ENCODE data around the gene CGNL1.
A peak's percentile ranks its signal among the peaks of the same experiment; 100 is the strongest.

The CGNL1 gene

DNA sequence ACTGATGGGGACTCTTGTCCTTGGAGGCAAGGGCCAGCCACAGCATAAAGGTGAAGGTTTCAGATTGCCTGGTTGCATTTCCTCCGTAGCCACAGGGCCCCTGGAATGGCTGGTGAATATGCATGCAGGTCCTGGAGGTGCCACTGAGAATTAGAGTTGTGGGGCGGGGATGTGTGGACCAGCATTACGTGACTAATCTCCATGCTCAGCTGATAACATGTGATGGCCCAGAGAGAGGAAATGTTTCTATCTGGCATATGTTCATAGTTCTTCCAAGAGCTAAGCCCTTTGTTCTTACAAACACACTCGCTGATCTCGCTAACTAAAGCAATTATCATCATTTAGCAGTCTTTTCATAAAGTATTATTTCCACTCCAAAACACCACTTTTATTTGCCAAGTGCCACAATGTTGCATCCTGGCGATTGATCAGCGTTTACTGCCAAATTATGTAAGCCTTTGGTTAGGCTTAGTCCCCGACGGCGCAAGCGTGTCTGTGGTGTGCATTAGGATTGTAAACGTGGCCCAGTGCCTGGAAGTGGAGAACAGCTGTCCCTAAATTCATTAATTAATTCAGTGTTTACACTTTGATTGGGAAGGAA, 55.9 kb downstream of the CGNL1 start:
- Mint-ChIP-seq H3K27ac (no peak overlapping the region), H3K9me3 (no peaks in the 10 kb centered on the region), H3K36me3 (ENCODE audit: low read depth) (no peaks in the 10 kb centered on the region), H3K4me1 (ENCODE audit: low read depth) (no peaks in the 10 kb centered on the region), H3K4me3 (no peak overlapping the region), H3K27me3 (no peaks in the 10 kb centered on the region)
- intact Hi-C loops (cut with micrococcal nuclease), result no loop called here

DNA sequence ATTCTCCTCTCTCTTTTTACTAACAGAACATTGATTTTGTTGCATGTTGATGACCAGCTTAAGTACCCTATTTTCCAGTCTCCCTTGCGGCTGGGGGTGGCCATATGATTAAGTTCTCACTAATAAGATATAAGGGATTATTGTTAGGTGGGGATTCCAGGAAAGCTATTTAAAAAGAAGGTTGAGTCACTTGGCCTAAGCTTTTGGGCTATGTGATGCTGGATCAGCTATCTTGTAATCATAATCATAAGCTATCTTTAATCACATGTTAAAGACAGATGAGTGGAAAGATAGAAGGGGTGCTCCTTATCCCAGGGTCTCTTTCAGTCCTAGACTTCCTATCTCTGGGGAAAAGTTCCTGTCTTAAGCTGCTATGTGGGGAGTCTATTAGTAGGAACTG, 59.9 kb downstream of the CGNL1 start:
- no peak overlapping the region for H3K27ac Mint-ChIP-seq
- H3K9me3 Mint-ChIP-seq, result no peaks in the 10 kb centered on the region
- intact Hi-C loops (cut with micrococcal nuclease), result no loop called here
- H3K4me3 Mint-ChIP-seq, result no peak overlapping the region
- no peaks in the 10 kb centered on the region for H3K4me1 Mint-ChIP-seq (ENCODE audit: low read depth)
- no peaks in the 10 kb centered on the region for H3K27me3 Mint-ChIP-seq
- no peaks in the 10 kb centered on the region for H3K36me3 Mint-ChIP-seq (ENCODE audit: low read depth)

DNA sequence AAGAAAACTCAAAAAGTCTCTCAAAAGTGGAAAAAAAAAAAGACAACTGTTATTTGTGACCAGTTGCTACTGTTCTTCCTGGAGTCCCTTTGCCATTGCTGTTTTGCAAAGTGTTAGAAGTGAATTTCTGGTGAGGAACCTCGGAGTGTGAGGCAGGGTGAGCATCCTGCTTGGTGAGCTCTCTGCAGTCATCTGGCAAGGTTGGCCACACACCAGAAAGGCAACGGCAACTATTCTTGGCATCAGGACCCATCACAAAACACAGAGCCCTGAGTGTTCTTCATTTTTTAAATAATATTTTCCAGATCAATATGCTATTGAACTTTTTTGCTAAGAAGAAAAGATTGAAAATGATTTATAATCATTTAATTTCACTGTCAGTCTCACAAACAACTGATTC, 60.7 kb downstream of the CGNL1 start:
- H3K27ac Mint-ChIP-seq, result no peak overlapping the region
- no peak overlapping the region for H3K4me3 Mint-ChIP-seq
- H3K27me3 Mint-ChIP-seq, result no peaks in the 10 kb centered on the region
- H3K4me1 Mint-ChIP-seq (ENCODE audit: low read depth), result no peaks in the 10 kb centered on the region
- no peaks in the 10 kb centered on the region for H3K36me3 Mint-ChIP-seq (ENCODE audit: low read depth)
- H3K9me3 Mint-ChIP-seq, result no peaks in the 10 kb centered on the region
- intact Hi-C loops (cut with micrococcal nuclease), result no loop called here

GRCh38 chr15:57437564-57437963, 61.3 kb downstream of the CGNL1 start:
- H3K4me1 Mint-ChIP-seq (ENCODE audit: low read depth), result no peaks in the 10 kb centered on the region
- H3K9me3 Mint-ChIP-seq, result no peaks in the 10 kb centered on the region
- intact Hi-C loops (cut with micrococcal nuclease), result no loop called here
- H3K36me3 Mint-ChIP-seq (ENCODE audit: low read depth), result no peaks in the 10 kb centered on the region
- no peak overlapping the region for H3K27ac Mint-ChIP-seq
- no peak overlapping the region for H3K4me3 Mint-ChIP-seq
- H3K27me3 Mint-ChIP-seq, result no peaks in the 10 kb centered on the region

- Mint-ChIP-seq H3K27ac (no peak overlapping the region), H3K36me3 (ENCODE audit: low read depth) (no peaks in the 10 kb centered on the region), H3K4me3 (no peak overlapping the region), H3K9me3 (no peaks in the 10 kb centered on the region), H3K27me3 (no peaks in the 10 kb centered on the region), H3K4me1 (ENCODE audit: low read depth) (no peaks in the 10 kb centered on the region)
- intact Hi-C loops (cut with micrococcal nuclease), result no loop called here
These were observed 61.9 kb downstream of the CGNL1 start for GRCh38 chr15:57438166-57438565.

- Mint-ChIP-seq H3K9me3 (no peaks in the 10 kb centered on the region), H3K4me1 (ENCODE audit: low read depth) (no peaks in the 10 kb centered on the region), H3K4me3 (no peak overlapping the region), H3K27me3 (no peaks in the 10 kb centered on the region), H3K36me3 (ENCODE audit: low read depth) (no peaks in the 10 kb centered on the region), H3K27ac (no peak overlapping the region)
- intact Hi-C loops (cut with micrococcal nuclease), result no loop called here
These were observed 63.1 kb downstream of the CGNL1 start for GRCh38 chr15:57439128-57440027.

GRCh38 chr15:57440167-57440566, 63.9 kb downstream of the CGNL1 start:
- no peaks in the 10 kb centered on the region for H3K4me1 Mint-ChIP-seq (ENCODE audit: low read depth)
- no peak overlapping the region for H3K4me3 Mint-ChIP-seq
- H3K9me3 Mint-ChIP-seq, result no peaks in the 10 kb centered on the region
- H3K27me3 Mint-ChIP-seq, result no peaks in the 10 kb centered on the region
- H3K36me3 Mint-ChIP-seq (ENCODE audit: low read depth), result no peaks in the 10 kb centered on the region
- intact Hi-C loops (cut with micrococcal nuclease), result no loop called here
- H3K27ac Mint-ChIP-seq, result no peak overlapping the region

DNA sequence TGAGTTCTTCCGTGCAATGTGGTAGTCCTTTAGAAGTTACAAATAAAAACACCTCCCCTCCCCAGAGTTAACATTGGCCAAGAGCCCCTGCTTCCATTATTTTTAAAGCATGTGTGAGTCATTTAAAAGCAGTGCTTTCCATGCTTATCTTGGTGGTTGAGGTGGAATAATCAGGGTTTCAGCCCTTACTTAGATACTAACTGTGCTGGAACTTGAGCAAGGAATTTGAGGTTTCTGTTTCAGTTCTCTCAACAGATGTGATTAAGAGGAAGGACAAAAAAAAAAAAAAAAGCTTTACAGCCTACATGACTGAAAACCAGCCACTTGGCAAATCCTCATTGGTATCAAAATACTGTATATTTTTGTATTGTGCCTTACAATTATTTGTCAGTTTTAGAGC, 64.5 kb downstream of the CGNL1 start:
- Mint-ChIP-seq H3K4me3 (no peak overlapping the region), H3K36me3 (ENCODE audit: low read depth) (no peaks in the 10 kb centered on the region), H3K9me3 (no peaks in the 10 kb centered on the region), H3K4me1 (ENCODE audit: low read depth) (no peaks in the 10 kb centered on the region), H3K27me3 (no peaks in the 10 kb centered on the region), H3K27ac (no peak overlapping the region)
- intact Hi-C loops (cut with micrococcal nuclease), result no loop called here

GRCh38 chr15:57442335-57442734, 66.0 kb downstream of the CGNL1 start:
- intact Hi-C loops (cut with micrococcal nuclease), result no loop called here
- no peak overlapping the region for H3K4me3 Mint-ChIP-seq
- H3K27ac Mint-ChIP-seq, result no peak overlapping the region
- no peaks in the 10 kb centered on the region for H3K9me3 Mint-ChIP-seq
- no peaks in the 10 kb centered on the region for H3K36me3 Mint-ChIP-seq (ENCODE audit: low read depth)
- H3K4me1 Mint-ChIP-seq (ENCODE audit: low read depth), result no peaks in the 10 kb centered on the region
- H3K27me3 Mint-ChIP-seq, result no peaks in the 10 kb centered on the region

- H3K36me3 Mint-ChIP-seq (ENCODE audit: low read depth), result no peaks in the 10 kb centered on the region
- H3K27me3 Mint-ChIP-seq, result no peaks in the 10 kb centered on the region
- intact Hi-C loops (cut with micrococcal nuclease), result no loop called here
- H3K9me3 Mint-ChIP-seq, result no peaks in the 10 kb centered on the region
- no peak overlapping the region for H3K27ac Mint-ChIP-seq
- no peak overlapping the region for H3K4me3 Mint-ChIP-seq
- no peaks in the 10 kb centered on the region for H3K4me1 Mint-ChIP-seq (ENCODE audit: low read depth)
These were observed 67.2 kb downstream of the CGNL1 start for GRCh38 chr15:57443486-57443885.

GRCh38 chr15:57444877-57445513, 68.7 kb downstream of the CGNL1 start:
- Mint-ChIP-seq H3K4me1 (ENCODE audit: low read depth) (no peaks in the 10 kb centered on the region), H3K9me3 (no peaks in the 10 kb centered on the region), H3K27me3 (no peaks in the 10 kb centered on the region), H3K27ac (peak overlapping the region; percentile 17), H3K36me3 (ENCODE audit: low read depth) (no peaks in the 10 kb centered on the region), H3K4me3 (no peak overlapping the region)
- intact Hi-C loops (cut with micrococcal nuclease), result no loop called here

GRCh38 chr15:57445872-57446271, 69.6 kb downstream of the CGNL1 start:
- Mint-ChIP-seq H3K4me3 (no peak overlapping the region), H3K4me1 (ENCODE audit: low read depth) (no peaks in the 10 kb centered on the region), H3K27me3 (no peaks in the 10 kb centered on the region), H3K9me3 (no peaks in the 10 kb centered on the region), H3K27ac (no peak overlapping the region), H3K36me3 (ENCODE audit: low read depth) (no peaks in the 10 kb centered on the region)
- intact Hi-C loops (cut with micrococcal nuclease), result no loop called here

DNA sequence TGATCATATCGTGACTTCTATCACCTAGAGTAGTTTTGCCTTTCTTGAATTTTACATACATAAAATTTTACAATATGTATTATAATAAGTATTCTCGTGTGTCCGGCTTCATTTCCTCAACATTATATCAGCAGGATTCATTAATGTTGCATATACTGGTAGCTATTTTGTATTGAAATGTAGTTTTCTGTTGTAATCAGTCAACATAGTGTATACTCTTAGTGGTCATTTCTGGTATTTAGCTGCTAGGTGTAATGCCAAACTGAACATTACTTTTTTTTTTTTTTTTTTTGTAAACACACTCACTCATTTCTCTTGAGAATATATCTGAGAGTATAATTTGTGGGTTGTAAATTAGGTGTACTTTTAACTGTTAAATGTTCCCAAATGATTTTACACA, 70.1 kb downstream of the CGNL1 start:
- Mint-ChIP-seq H3K36me3 (ENCODE audit: low read depth) (no peaks in the 10 kb centered on the region), H3K4me1 (ENCODE audit: low read depth) (no peaks in the 10 kb centered on the region), H3K27me3 (no peaks in the 10 kb centered on the region), H3K4me3 (no peak overlapping the region), H3K27ac (no peak overlapping the region), H3K9me3 (no peaks in the 10 kb centered on the region)
- intact Hi-C loops (cut with micrococcal nuclease), result no loop called here

- Mint-ChIP-seq H3K27ac (no peak overlapping the region), H3K4me1 (ENCODE audit: low read depth) (no peaks in the 10 kb centered on the region), H3K4me3 (no peak overlapping the region), H3K27me3 (peaks cover 3% of the 10 kb centered on the region), H3K9me3 (no peaks in the 10 kb centered on the region), H3K36me3 (ENCODE audit: low read depth) (no peaks in the 10 kb centered on the region)
- intact Hi-C loops (cut with micrococcal nuclease), result no loop called here
These were observed 75.2 kb downstream of the CGNL1 start for GRCh38 chr15:57451555-57451954.

Data from dendritic cell treated with granulocyte-macrophage colony-stimulating factor and Interleukin-4, amounts not matched to agents 40 ng/mL and 50 ng/mL, for 4 days (primary cell).